GM19463 (cell line): ENCODE measurements around the gene OTUD4.

Experiments used
- ATAC-seq: cut with Tn5 transposase; IDR thresholded peaks from one replicate; pipeline ENCODE4 v1.9.1; 2021; ENCODE audit warnings: mild to moderate bottlenecking, moderate library complexity; ENCODE audit not compliant: unreplicated experiment

OTUD4 gene

DNA sequence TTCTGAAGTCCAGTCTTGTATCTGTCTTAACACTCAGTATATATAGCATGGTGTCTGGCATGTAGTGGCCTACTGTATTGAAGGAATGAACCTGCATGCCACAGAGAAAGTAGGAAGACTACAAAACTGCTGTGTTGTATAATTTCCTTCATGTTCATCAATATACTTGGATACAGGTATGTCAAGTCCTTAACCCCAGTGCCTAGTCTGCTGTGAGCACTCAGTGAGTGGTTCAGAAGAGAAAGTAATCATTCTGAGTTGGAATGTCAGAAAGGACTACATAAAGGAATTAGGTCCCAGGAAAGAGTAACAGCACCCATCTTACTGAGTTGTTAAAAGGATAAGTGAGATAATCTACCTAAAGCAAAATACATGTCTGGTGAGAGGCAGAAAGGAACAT is 50.3 kb downstream of the OTUD4 start:
- ATAC-seq: no peak

DNA sequence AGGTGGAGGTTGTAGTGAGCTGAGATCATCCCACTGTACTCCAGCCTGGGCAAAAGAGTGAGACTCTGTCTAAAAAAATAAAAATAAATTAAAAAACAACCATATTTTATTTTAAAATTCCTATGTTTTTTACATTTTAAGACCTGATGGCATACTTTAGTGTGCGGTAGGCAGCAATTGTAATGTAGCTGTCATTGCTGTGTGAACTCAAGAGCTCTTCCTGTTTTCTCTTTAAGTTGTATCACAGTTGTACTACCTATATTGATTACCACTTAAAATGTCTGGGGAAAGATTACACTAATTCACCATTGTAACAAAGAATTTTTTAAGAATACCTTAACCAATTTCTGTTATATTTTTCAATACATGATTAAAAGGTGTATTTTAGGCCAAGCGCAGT is 55.0 kb downstream of the OTUD4 start:
- no peak for ATAC-seq

DNA sequence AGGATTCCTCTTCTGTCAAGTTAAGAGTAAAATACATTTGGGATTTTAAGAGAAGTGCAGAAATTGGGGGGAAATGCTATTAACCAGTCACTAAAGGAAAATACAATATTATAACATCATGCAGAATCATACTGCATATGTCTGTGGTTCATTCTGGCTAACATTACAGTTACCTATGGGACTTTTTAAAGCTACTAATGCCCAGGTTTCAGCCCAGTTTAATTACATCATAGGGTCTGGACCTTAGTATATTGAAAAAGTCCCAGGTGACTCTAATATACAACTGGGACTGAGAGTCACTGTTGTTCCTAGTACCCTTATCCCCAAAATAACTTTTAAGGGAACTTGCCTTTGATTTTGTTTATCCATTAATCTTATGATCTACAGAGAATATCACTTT is 72.3 kb downstream of the OTUD4 start:
- no peak for ATAC-seq

- ATAC-seq: no peak
These were observed 73.3 kb downstream of the OTUD4 start for GRCh38 chr4:145107126-145107525.

GRCh38 chr4:145103496-145103895 is 76.9 kb downstream of the OTUD4 start:
- ATAC-seq: no peak

- ATAC-seq: no peak
These were observed 77.8 kb downstream of the OTUD4 start for GRCh38 chr4:145102619-145103018.

DNA sequence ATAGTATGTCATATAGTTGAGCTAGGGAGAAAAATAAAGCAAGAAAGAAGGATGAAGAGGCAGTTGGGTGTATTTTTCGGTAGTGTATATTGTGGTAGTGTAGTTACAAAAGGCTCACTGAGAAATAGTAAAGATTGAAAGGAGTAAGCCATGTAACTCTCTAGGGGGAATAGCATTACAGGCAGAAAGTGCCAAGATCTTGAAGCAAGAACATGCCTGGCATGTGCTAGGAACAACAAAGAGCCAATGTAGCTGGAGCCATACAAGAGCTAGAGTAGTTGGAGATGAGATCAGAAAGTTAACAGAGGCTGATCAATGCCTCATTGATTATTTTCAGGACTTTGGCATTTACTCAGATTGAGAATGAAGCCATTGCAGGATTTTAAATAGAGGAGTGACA is 79.3 kb downstream of the OTUD4 start:
- ATAC-seq: no peak

DNA sequence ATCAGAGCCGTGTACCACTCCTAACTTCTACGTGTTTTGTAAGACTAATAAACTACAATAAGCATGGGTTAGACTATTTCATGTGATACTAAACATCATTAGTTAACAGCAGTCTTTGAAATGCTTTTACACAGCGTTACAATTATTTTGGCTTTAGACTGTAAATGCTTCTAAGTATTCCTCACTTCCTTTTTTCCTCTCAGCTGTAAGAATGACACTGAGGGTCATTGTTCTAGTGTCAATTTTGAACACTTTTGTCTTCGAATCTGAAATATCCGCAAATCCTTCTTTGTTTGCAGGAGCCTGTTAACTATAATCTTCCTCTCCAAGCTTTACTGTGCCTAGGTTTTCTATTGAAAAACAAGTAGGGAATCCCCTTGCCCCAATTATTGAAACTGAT is 80.7 kb downstream of the OTUD4 start:
- no peak for ATAC-seq

DNA sequence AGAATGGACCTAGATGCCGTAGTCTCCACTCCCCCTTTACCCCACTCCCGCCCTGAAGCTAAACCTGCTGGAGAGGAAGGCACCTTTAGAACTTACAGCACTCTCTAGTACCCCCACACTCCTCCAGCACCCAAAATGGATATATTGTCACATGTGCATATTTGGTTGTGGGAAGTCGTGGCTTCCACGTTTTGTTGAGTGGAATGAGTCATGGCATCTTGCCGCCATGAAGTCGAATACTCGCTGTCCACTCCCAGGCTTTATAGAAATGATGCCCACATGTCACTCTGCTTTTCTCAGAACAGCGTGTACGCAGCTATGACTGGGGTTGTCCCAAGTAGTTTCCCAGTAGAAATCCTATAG is 81.7 kb downstream of the OTUD4 start:
- ATAC-seq: peak; percentile 12

- ATAC-seq: peak; percentile 71
These were observed 82.3 kb downstream of the OTUD4 start, which contains the start of the genes ABCE1 and ANAPC10 for GRCh38 chr4:145097821-145098674. Gene ABCE1, plus strand, starts transcription at chr4:145098311. Its CDS starts 6,102 bp downstream, at chr4:145104413. Gene ANAPC10, minus strand, starts transcription at chr4:145098196. Its CDS starts 2,097 bp downstream, at chr4:145096099.

GRCh38 chr4:145097331-145097820 is 83.0 kb downstream of the OTUD4 start:
- ATAC-seq: peak; percentile 1

DNA sequence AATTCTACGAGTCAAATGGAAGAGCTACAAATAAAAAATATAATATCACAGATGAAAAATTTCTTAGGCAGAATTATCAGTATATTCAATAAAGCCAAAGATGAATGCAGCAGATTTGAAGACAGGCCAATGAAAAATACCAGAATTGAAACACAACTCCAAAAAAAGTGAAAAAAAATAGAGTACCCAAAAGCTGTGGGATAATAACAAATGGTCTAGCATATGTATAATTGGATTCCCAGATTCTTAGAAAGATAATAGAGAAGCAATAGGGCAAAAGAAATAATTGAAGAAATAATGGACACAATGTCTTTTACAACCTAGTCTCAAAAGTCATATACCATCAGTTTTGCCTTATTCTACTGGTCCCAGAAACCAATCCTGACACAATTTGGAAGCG is 86.8 kb downstream of the OTUD4 start:
- no peak for ATAC-seq

- ATAC-seq: no peak
These were observed 90.0 kb downstream of the OTUD4 start for GRCh38 chr4:145090380-145090779.

DNA sequence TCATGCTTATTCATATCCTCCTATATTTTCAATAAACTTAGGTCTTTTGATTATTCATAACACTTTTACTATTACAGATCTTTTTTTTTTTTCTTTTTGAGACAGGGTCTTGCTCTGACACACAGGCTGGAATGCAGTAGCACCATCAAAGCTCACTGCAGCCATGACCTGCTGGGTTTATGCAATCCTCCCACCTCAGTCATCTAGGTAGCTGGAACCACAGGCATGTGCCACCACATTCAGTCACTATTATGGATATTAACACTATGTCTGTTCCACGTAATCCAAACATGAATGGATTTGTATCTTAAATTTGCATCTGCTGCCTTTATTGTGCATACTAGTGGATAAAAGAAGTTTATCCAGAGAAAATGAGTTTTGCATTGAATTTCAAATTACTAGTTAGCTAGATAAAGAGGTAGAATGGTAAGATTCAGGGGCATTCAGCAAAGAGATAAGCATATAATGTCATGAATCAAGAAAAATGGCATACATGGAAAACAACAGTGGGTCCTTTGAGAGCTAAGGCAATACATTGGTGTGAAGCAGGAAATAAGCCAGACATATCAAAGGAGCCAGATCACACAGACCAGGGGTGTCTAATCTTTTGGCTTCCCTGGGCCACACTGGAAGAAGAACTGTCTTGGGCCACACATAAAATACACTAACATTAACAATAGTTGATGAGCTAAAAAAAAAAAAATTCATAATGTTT is 96.3 kb downstream of the OTUD4 start:
- ATAC-seq: no peak
